Stomach smooth muscle (tissue), 2 donors: Measurements from ENCODE around the gene NR2C2.

Experiments
- H3K27ac ChIP-seq: one replicate; pipeline ENCODE4 v1.7.0; 2013; ENCODE audit warnings: mild to moderate bottlenecking, low read length, inconsistent platforms
- H3K27me3 ChIP-seq, 2 donors: one replicate each; pipeline ENCODE4 v1.7.0; 2013; ENCODE audit warnings: low read length in 2 of 2; ENCODE audit not compliant: insufficient read depth in 2 of 2, control insufficient read depth in 1 of 2
- H3K36me3 ChIP-seq, 2 donors: one replicate each; pipeline ENCODE4 v1.7.0; 2013; ENCODE audit warnings: low read length in 2 of 2; ENCODE audit not compliant: control insufficient read depth in 2 of 2, insufficient read depth in 2 of 2
- H3K4me1 ChIP-seq: one replicate; pipeline ENCODE4 v1.7.0; 2013; ENCODE audit warnings: low read length; ENCODE audit not compliant: control insufficient read depth, insufficient read depth
- H3K4me3 ChIP-seq, 2 donors: one replicate each; pipeline ENCODE4 v1.7.0; 2013; ENCODE audit warnings: low read length in 2 of 2
- H3K9ac ChIP-seq, 2 donors: one replicate each; pipeline ENCODE4 v1.7.0; 2013; ENCODE audit warnings: low read length in 2 of 2, mild to moderate bottlenecking in 1 of 2
- H3K9me3 ChIP-seq, 2 donors: one replicate each; pipeline ENCODE4 v1.7.0; 2013; ENCODE audit warnings: low read length in 2 of 2; ENCODE audit not compliant: control insufficient read depth in 2 of 2
- donor health status: healthy.
- donor health status: Pancreatic carcinoma.

Gene NR2C2

GRCh38 chr3:15081960-15082664 lies 134.7 kb downstream of the NR2C2 start:
- Histone ChIP-seq H3K4me1 (no peaks in the 10 kb centered on the region), H3K27ac (no peak overlapping the region), H3K9me3 (no peaks in the 10 kb centered on the region), H3K4me3 (no peak overlapping the region), H3K9ac (no peak overlapping the region), H3K27me3 (no peaks in the 10 kb centered on the region), H3K36me3 (peaks cover 70 to 75% of the 10 kb centered on the region in 2 donors)

- no peak overlapping the region for H3K27ac ChIP-seq
- H3K4me3 ChIP-seq = no peak overlapping the region
- H3K4me1 ChIP-seq = no peaks in the 10 kb centered on the region
- no peaks in the 10 kb centered on the region for H3K9me3 ChIP-seq
- peaks cover 63 to 67% of the 10 kb centered on the region in 2 donors for H3K36me3 ChIP-seq
- no peaks in the 10 kb centered on the region for H3K27me3 ChIP-seq
- H3K9ac ChIP-seq = no peak overlapping the region
Observed at GRCh38 chr3:15083252-15083651, 135.9 kb downstream of the NR2C2 start.

DNA sequence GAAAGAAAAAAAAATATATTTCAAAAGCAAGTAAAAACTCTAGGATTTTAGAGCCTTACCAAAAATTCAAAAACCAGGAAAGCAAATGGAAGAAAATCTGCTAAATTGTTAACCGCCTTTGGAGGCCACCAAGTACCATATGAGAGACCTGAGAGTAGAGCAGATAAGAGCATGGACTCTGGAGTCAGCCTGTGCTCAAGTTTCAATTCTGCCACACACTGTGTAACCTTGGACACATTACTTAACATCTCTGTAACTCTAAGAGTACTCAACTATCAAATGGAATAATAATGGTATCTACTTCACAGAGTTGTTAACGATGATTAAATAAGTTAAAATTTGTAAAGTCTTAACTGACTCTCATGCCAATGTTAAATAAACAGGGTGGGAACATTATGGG lies 138.9 kb downstream of the NR2C2 start:
- Histone ChIP-seq H3K4me3 (no peak overlapping the region), H3K36me3 (peaks cover 58% of the 10 kb centered on the region in 2 donors), H3K4me1 (no peaks in the 10 kb centered on the region), H3K27ac (no peak overlapping the region), H3K27me3 (no peaks in the 10 kb centered on the region), H3K9ac (no peak overlapping the region), H3K9me3 (no peaks in the 10 kb centered on the region)

DNA sequence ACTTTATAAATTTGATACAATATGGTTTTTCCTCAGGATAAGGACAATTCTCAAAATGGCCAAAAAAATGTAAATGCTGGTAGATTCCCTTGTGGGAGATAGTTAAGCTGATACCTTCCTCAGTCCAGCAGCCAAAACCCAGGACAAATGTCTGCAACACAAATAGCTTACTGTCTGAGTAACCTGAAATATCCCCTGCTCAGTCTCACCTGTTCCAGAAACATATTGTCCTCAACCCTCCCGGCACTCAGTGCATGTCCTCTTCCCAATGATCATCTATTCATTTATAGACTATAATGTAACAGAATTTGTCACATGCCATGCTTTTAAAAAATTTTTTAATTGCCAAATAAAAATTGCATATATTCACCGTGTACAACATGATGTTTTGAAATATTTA lies 139.3 kb downstream of the NR2C2 start:
- H3K4me1 ChIP-seq = no peaks in the 10 kb centered on the region
- no peak overlapping the region for H3K9ac ChIP-seq
- H3K36me3 ChIP-seq = peaks cover 57 to 58% of the 10 kb centered on the region in 2 donors
- H3K27ac ChIP-seq = no peak overlapping the region
- H3K9me3 ChIP-seq = no peaks in the 10 kb centered on the region
- H3K27me3 ChIP-seq = no peaks in the 10 kb centered on the region
- H3K4me3 ChIP-seq = no peak overlapping the region

DNA sequence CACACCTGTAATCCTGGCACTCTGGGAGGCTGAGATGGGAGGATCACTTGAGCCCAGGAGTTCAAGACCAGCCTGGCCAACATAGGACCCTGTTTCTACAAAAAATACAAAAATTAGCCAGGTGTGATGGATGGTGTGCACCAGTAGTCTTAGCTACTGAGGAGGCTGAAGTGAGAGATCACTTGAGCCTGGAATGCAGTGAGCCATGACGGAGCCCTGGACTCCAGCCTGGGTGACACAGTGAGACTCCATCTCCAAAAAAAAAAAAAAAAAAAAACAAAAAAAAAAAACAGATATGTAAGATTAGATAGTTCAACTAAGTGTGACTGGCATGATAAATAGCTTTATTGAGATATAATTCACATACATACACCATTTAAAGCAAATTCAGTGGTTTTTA lies 141.8 kb downstream of the NR2C2 start:
- peaks cover 41 to 42% of the 10 kb centered on the region in 2 donors for H3K36me3 ChIP-seq
- no peak overlapping the region for H3K4me3 ChIP-seq

DNA sequence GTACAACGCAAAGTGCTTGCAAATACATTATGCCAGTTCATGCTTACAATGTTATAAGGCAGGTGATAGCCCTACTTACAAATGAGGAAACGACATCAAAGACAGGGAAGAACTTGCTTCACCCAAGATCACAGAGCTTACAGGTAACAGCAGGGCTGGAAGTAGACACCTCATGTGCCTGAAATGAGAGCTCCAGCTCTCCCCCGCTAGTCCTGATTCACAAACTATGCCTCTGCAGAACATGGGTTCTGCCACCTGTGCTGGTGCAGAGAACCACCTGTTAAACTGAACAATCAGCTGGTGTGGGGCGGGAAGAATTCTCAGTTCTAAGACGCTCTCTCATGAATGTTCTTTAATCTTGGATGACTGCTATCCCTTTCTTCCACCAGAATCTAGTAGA lies 144.2 kb downstream of the NR2C2 start:
- Histone ChIP-seq H3K4me1 (no peaks in the 10 kb centered on the region), H3K9me3 (no peaks in the 10 kb centered on the region), H3K9ac (no peak overlapping the region), H3K4me3 (no peak overlapping the region), H3K27me3 (no peaks in the 10 kb centered on the region), H3K27ac (no peak overlapping the region), H3K36me3 (peaks cover 42% of the 10 kb centered on the region in 2 donors)

More for the DNA sequence above, 141.8 kb downstream of the NR2C2 start:
- Histone ChIP-seq H3K4me1 (no peaks in the 10 kb centered on the region), H3K9ac (no peak overlapping the region), H3K27ac (no peak overlapping the region), H3K9me3 (no peaks in the 10 kb centered on the region), H3K27me3 (no peaks in the 10 kb centered on the region)

- H3K27me3 ChIP-seq = no peaks in the 10 kb centered on the region
- no peak overlapping the region for H3K9ac ChIP-seq
- H3K4me3 ChIP-seq = no peak overlapping the region
- H3K4me1 ChIP-seq = peaks cover 2% of the 10 kb centered on the region
- no peak overlapping the region for H3K27ac ChIP-seq
- H3K9me3 ChIP-seq = no peaks in the 10 kb centered on the region
- peaks cover 37 to 40% of the 10 kb centered on the region in 2 donors for H3K36me3 ChIP-seq
Observed at GRCh38 chr3:15092686-15093085, 145.3 kb downstream of the NR2C2 start.

DNA sequence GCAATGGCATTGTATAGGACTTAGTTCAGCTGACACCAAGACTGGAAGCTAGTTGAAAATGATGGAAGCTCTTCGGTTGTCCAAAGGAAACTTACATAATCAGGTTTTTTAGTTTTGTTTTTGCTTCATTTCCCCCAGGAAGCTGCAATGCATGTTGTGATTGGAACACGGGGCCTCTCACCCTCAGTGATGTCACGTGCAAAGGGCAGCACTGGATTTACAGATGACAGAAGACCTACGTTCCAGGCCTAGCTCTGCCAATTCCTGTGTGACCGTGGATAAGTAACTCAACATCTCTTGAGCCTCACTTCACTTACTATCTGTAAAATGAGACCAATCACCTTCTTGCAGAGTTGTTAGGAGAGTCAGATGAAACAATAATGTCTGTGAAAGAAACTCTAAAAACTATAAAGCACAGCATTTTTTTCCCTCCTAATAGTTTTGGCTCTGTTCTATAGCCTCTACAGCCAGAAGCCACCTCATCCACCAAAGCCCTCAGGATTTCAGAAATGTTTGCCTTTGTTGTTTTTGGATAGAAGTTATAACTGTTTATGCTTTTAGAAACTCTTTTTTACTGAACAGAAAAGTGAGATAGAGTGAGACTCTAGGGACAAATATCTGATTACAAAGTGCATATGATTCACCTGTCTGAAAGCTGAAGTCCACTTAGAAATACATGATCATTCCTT lies 146.9 kb downstream of the NR2C2 start:
- Histone ChIP-seq H3K9ac (no peak overlapping the region), H3K27me3 (no peaks in the 10 kb centered on the region), H3K36me3 (peaks cover 35 to 37% of the 10 kb centered on the region in 2 donors), H3K4me3 (no peak overlapping the region), H3K9me3 (no peaks in the 10 kb centered on the region), H3K27ac (no peak overlapping the region), H3K4me1 (peaks cover 6% of the 10 kb centered on the region)

DNA sequence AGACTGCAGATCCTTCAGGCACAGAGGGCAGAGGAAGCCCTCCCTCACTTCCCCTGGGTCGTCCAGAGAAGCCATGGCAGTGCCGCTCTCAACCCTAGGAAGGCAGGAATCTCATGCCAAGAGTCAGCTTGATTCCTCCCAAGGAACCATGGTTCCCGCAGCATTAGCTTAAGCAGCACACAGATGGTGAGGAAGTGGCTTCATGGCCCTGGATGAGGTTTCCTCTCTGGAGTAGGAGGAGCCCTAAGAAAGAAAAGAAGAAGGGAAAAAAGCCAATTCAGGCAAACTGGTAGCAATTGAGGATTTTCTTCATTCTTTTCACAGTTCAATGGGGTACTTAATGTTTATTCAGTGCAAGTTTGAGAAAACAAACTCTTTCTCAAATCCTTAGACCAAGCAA lies 148.7 kb downstream of the NR2C2 start:
- H3K27me3 ChIP-seq = no peaks in the 10 kb centered on the region
- H3K9ac ChIP-seq = no peak overlapping the region
- H3K27ac ChIP-seq = no peak overlapping the region
- H3K9me3 ChIP-seq = no peaks in the 10 kb centered on the region
- peaks cover 28% of the 10 kb centered on the region in 2 donors for H3K36me3 ChIP-seq
- no peak overlapping the region for H3K4me3 ChIP-seq
- H3K4me1 ChIP-seq = peaks cover 13% of the 10 kb centered on the region

DNA sequence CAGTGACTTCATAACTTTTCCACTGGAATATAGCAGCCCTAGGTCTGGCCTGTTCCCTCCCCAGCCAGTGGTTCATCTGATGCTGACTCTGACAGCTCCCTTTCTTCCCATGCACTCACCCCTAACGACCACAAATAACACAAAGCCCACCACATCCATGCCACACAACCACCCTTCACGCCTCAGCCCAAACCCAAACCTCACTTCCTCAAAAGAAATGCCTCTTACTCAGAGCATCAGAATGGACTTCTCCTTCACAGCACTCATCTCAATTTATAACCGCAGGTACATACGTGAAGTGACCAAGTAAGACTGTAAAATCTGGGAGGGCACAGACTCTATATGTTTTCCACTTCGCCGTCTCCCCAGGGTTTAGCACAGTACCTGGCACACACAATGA lies 150.5 kb downstream of the NR2C2 start:
- Histone ChIP-seq H3K9ac (peak overlapping the region; percentile 86 to 93), H3K27me3 (no peaks in the 10 kb centered on the region), H3K27ac (no peak overlapping the region)

More for the DNA sequence above, 150.5 kb downstream of the NR2C2 start:
- Histone ChIP-seq H3K4me3 (peak overlapping the region; percentile 99), H3K36me3 (peaks cover 19 to 23% of the 10 kb centered on the region in 2 donors), H3K4me1 (peaks cover 21% of the 10 kb centered on the region), H3K9me3 (no peaks in the 10 kb centered on the region)
